GM10266 (cell line): ENCODE data around the gene GOLGA1.
"Not testable (repeated sequence)": the region's sequence is repeated elsewhere in the genome, so short reads cannot be mapped to it uniquely, and the experiment has no call there.

Experiments used
- DNase-seq: peaks from one replicate; pipeline ENCODE4 v3.0.0; 2012; ENCODE audit errors: extremely low spot score
- CTCF ChIP-seq: IDR thresholded peaks from 2 replicates; pipeline ENCODE4 v1.5.1; 2012; ENCODE audit warnings: mild to moderate bottlenecking, low read depth; ENCODE audit not compliant: control insufficient read depth, insufficient read depth; ENCODE audit errors: missing control alignments

GOLGA1 gene

GRCh38 chr9:124840300-124840833 is 100.5 kb downstream of the GOLGA1 start:
- TF ChIP-seq CTCF = peak; percentile 38
- peak; percentile 35 for DNase-seq

GRCh38 chr9:124839612-124840299 is 101.1 kb downstream of the GOLGA1 start:
- DNase-seq = peak; percentile 55

GRCh38 chr9:124838567-124839275 is 102.2 kb downstream of the GOLGA1 start:
- DNase-seq = not testable (repeated sequence)

More at GRCh38 chr9:124839612-124840299, 101.1 kb downstream of the GOLGA1 start:
- peak; percentile 44 for TF ChIP-seq CTCF

GRCh38 chr9:124838132-124838531 is 102.8 kb downstream of the GOLGA1 start:
- not testable (repeated sequence) for DNase-seq

GRCh38 chr9:124835026-124835557 is 105.8 kb downstream of the GOLGA1 start:
- DNase-seq = no peak
- no peak for TF ChIP-seq CTCF

- no peak for DNase-seq
- no peak for TF ChIP-seq CTCF
Measured at GRCh38 chr9:124834591-124834990, 106.3 kb downstream of the GOLGA1 start.

- DNase-seq = no peak
- no peak for TF ChIP-seq CTCF
Measured at GRCh38 chr9:124831642-124832364, 109.1 kb downstream of the GOLGA1 start.
